ENCODE measurements around the gene ATP4B. TPM values are rescaled to one million over a fixed set of nuclear protein-coding genes. Genes with fewer than 3 reads are reported as not detected.

The ATP4B gene
- total RNA-seq, 1 donor from 2014 or later: not detected

GRCh38 chr13:113669755-113670341 lies 11.8 kb upstream of the ATP4B start:
- Mint-ChIP-seq H3K36me3 (ENCODE audit: low read depth) (no peaks in the 10 kb centered on the region), H3K4me1 (ENCODE audit: low read depth) (no peaks in the 10 kb centered on the region), H3K27me3 (ENCODE audit: low read depth) (peaks cover 2% of the 10 kb centered on the region), H3K4me3 (ENCODE audit: unreplicated experiment) (no peak overlapping the region), H3K9me3 (ENCODE audit: low read depth) (no peaks in the 10 kb centered on the region), H3K27ac (ENCODE audit: unreplicated experiment) (no peak overlapping the region)
- peak; percentile 85 for DNase-seq (ENCODE audit: low spot score)
- no peak for TF ChIP-seq CTCF (IDR thresholded peaks at IDR 0.05)

GRCh38 chr13:113669231-113669754 lies 11.3 kb upstream of the ATP4B start:
- H3K9me3 Mint-ChIP-seq (ENCODE audit: low read depth): no peaks in the 10 kb centered on the region
- no peaks in the 10 kb centered on the region for H3K4me1 Mint-ChIP-seq (ENCODE audit: low read depth)
- no peak for TF ChIP-seq CTCF (IDR thresholded peaks at IDR 0.05)
- H3K27ac Mint-ChIP-seq (ENCODE audit: unreplicated experiment): no peak overlapping the region
- H3K36me3 Mint-ChIP-seq (ENCODE audit: low read depth): no peaks in the 10 kb centered on the region
- DNase-seq (ENCODE audit: low spot score): no peak
- no peak overlapping the region for H3K4me3 Mint-ChIP-seq (ENCODE audit: unreplicated experiment)
- H3K27me3 Mint-ChIP-seq (ENCODE audit: low read depth): peaks cover 5% of the 10 kb centered on the region

DNA sequence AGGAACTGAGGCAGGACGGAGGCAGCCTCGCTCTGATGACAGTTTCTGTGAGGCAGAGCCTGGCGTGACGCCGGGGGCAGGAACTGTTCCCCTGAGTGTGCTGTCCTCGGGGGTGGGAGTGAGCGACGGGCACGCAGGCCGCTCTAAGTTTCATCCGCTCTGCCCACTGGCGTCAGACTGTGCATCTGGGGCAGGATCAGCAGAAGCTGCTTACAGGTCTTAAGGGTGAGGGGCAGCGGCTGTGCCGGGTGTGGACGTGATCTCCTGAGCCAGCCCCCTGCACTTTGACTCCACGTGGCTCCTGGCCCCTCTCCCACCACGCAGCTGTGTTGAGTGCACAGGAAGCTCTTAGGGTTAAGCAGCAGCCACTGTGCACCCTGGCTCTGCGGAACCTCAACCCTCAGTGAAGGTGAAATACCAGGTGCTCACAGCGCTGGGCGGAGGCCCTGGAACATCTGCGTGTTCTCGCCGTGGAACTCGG lies 10.5 kb upstream of the ATP4B start:
- Mint-ChIP-seq H3K4me3 (ENCODE audit: unreplicated experiment) (no peak overlapping the region), H3K36me3 (ENCODE audit: low read depth) (no peaks in the 10 kb centered on the region), H3K27me3 (ENCODE audit: low read depth) (peaks cover 5% of the 10 kb centered on the region), H3K9me3 (ENCODE audit: low read depth) (no peaks in the 10 kb centered on the region), H3K27ac (ENCODE audit: unreplicated experiment) (no peak overlapping the region), H3K4me1 (ENCODE audit: low read depth) (no peaks in the 10 kb centered on the region)
- TF ChIP-seq CTCF (IDR thresholded peaks at IDR 0.05): no peak
- DNase-seq (ENCODE audit: low spot score): peak; percentile 74

GRCh38 chr13:113667771-113668490 lies 9.9 kb upstream of the ATP4B start:
- TF ChIP-seq CTCF (IDR thresholded peaks at IDR 0.05): no peak
- Mint-ChIP-seq H3K9me3 (ENCODE audit: low read depth) (no peaks in the 10 kb centered on the region), H3K27me3 (ENCODE audit: low read depth) (peaks cover 5% of the 10 kb centered on the region), H3K36me3 (ENCODE audit: low read depth) (no peaks in the 10 kb centered on the region), H3K4me1 (ENCODE audit: low read depth) (no peaks in the 10 kb centered on the region), H3K4me3 (ENCODE audit: unreplicated experiment) (no peak overlapping the region), H3K27ac (ENCODE audit: unreplicated experiment) (no peak overlapping the region)
- peak; percentile 85 for DNase-seq (ENCODE audit: low spot score)

- Mint-ChIP-seq H3K9me3 (ENCODE audit: low read depth) (peaks cover 5% of the 10 kb centered on the region), H3K27ac (ENCODE audit: unreplicated experiment) (no peak within 1 kb of the TSS), H3K4me3 (ENCODE audit: unreplicated experiment) (no peak within 1 kb of the TSS), H3K4me1 (ENCODE audit: low read depth) (no peaks in the 10 kb centered on the region), H3K27me3 (ENCODE audit: low read depth) (peaks cover 5% of the 10 kb centered on the region), H3K36me3 (ENCODE audit: low read depth) (peaks cover 2% of the 10 kb centered on the region)
- TF ChIP-seq CTCF (IDR thresholded peaks at IDR 0.05): no peak
- DNase-seq (ENCODE audit: low spot score): peak; percentile 94
Measured at GRCh38 chr13:113666951-113667701, 9.1 kb upstream of the ATP4B start, which contains the start of gene GRK1. Gene GRK1 (plus strand): TSS chr13:113667219. CDS start chr13:113667387, 168 bp downstream.

Measured in chondrocyte (in vitro differentiated cells).